ENCODE data around the gene SLC41A3. TPM values are rescaled to one million over a fixed set of nuclear protein-coding genes. Genes with fewer than 3 reads are reported as not detected.

SLC41A3 gene
- total RNA-seq, 2 donors from 2014 or later: 33.1 to 50.8 TPM

GRCh38 chr3:126125781-126126251 lies 41.9 kb upstream of the SLC41A3 start:
- H3K27ac Mint-ChIP-seq: no peak overlapping the region
- H3K4me3 Mint-ChIP-seq: no peak overlapping the region
- no peak for ATAC-seq (replicated peaks)
- no peaks in the 10 kb centered on the region for H3K9me3 Mint-ChIP-seq
- no peaks in the 10 kb centered on the region for H3K4me1 Mint-ChIP-seq
- no peaks in the 10 kb centered on the region for H3K36me3 Mint-ChIP-seq (ENCODE audit: low read depth)
- peaks cover 9% of the 10 kb centered on the region for H3K27me3 Mint-ChIP-seq

- Mint-ChIP-seq H3K27ac (no peak overlapping the region), H3K4me3 (no peak overlapping the region), H3K9me3 (no peaks in the 10 kb centered on the region), H3K4me1 (no peaks in the 10 kb centered on the region), H3K27me3 (peaks cover 9% of the 10 kb centered on the region), H3K36me3 (ENCODE audit: low read depth) (no peaks in the 10 kb centered on the region)
- no peak for ATAC-seq (replicated peaks)
Measured at GRCh38 chr3:126125341-126125740, 41.4 kb upstream of the SLC41A3 start.

GRCh38 chr3:126124896-126125295 lies 41.0 kb upstream of the SLC41A3 start:
- no peak overlapping the region for H3K27ac Mint-ChIP-seq
- peaks cover 8% of the 10 kb centered on the region for H3K27me3 Mint-ChIP-seq
- no peaks in the 10 kb centered on the region for H3K36me3 Mint-ChIP-seq (ENCODE audit: low read depth)
- no peaks in the 10 kb centered on the region for H3K9me3 Mint-ChIP-seq
- H3K4me1 Mint-ChIP-seq: no peaks in the 10 kb centered on the region
- ATAC-seq (replicated peaks): no peak
- no peak overlapping the region for H3K4me3 Mint-ChIP-seq

- Mint-ChIP-seq H3K4me1 (no peaks in the 10 kb centered on the region), H3K27me3 (peaks cover 8% of the 10 kb centered on the region), H3K4me3 (no peak overlapping the region), H3K36me3 (ENCODE audit: low read depth) (no peaks in the 10 kb centered on the region), H3K9me3 (no peaks in the 10 kb centered on the region), H3K27ac (no peak overlapping the region)
- ATAC-seq (replicated peaks): no peak
Measured at GRCh38 chr3:126124148-126124868, 40.4 kb upstream of the SLC41A3 start.

GRCh38 chr3:126121632-126122031 lies 37.7 kb upstream of the SLC41A3 start:
- Mint-ChIP-seq H3K9me3 (no peaks in the 10 kb centered on the region), H3K27ac (no peak overlapping the region), H3K4me3 (no peak overlapping the region), H3K4me1 (no peaks in the 10 kb centered on the region), H3K36me3 (ENCODE audit: low read depth) (no peaks in the 10 kb centered on the region), H3K27me3 (peaks cover 16% of the 10 kb centered on the region)
- no peak for ATAC-seq (replicated peaks)

GRCh38 chr3:126121074-126121473 lies 37.1 kb upstream of the SLC41A3 start:
- ATAC-seq (replicated peaks): no peak
- Mint-ChIP-seq H3K4me1 (no peaks in the 10 kb centered on the region), H3K36me3 (ENCODE audit: low read depth) (no peaks in the 10 kb centered on the region), H3K9me3 (no peaks in the 10 kb centered on the region), H3K27me3 (peaks cover 13% of the 10 kb centered on the region), H3K27ac (no peak overlapping the region), H3K4me3 (no peak overlapping the region)

- Mint-ChIP-seq H3K36me3 (ENCODE audit: low read depth) (no peaks in the 10 kb centered on the region), H3K4me1 (no peaks in the 10 kb centered on the region)
- ATAC-seq (replicated peaks): no peak
Measured at GRCh38 chr3:126119976-126120375, 36.1 kb upstream of the SLC41A3 start.

GRCh38 chr3:126119008-126119675 lies 35.2 kb upstream of the SLC41A3 start:
- H3K4me1 Mint-ChIP-seq: no peaks in the 10 kb centered on the region
- H3K4me3 Mint-ChIP-seq: no peak overlapping the region
- H3K27ac Mint-ChIP-seq: no peak overlapping the region
- H3K9me3 Mint-ChIP-seq: no peaks in the 10 kb centered on the region
- H3K36me3 Mint-ChIP-seq (ENCODE audit: low read depth): no peaks in the 10 kb centered on the region
- ATAC-seq (replicated peaks): no peak
- peaks cover 13% of the 10 kb centered on the region for H3K27me3 Mint-ChIP-seq

More at GRCh38 chr3:126119976-126120375, 36.1 kb upstream of the SLC41A3 start:
- Mint-ChIP-seq H3K27ac (no peak overlapping the region), H3K9me3 (no peaks in the 10 kb centered on the region), H3K27me3 (peaks cover 13% of the 10 kb centered on the region), H3K4me3 (no peak overlapping the region)

- no peaks in the 10 kb centered on the region for H3K9me3 Mint-ChIP-seq
- peaks cover 13% of the 10 kb centered on the region for H3K27me3 Mint-ChIP-seq
- no peak for ATAC-seq (replicated peaks)
- no peaks in the 10 kb centered on the region for H3K36me3 Mint-ChIP-seq (ENCODE audit: low read depth)
- no peaks in the 10 kb centered on the region for H3K4me1 Mint-ChIP-seq
- H3K27ac Mint-ChIP-seq: no peak overlapping the region
- no peak overlapping the region for H3K4me3 Mint-ChIP-seq
Measured at GRCh38 chr3:126118591-126118990, 34.7 kb upstream of the SLC41A3 start.

GRCh38 chr3:126117786-126118185 lies 33.9 kb upstream of the SLC41A3 start:
- Mint-ChIP-seq H3K27me3 (peaks cover 11% of the 10 kb centered on the region), H3K9me3 (no peaks in the 10 kb centered on the region), H3K36me3 (ENCODE audit: low read depth) (no peaks in the 10 kb centered on the region), H3K4me3 (no peak overlapping the region), H3K4me1 (no peaks in the 10 kb centered on the region), H3K27ac (no peak overlapping the region)
- no peak for ATAC-seq (replicated peaks)

- H3K9me3 Mint-ChIP-seq: no peaks in the 10 kb centered on the region
- no peaks in the 10 kb centered on the region for H3K4me1 Mint-ChIP-seq
- H3K36me3 Mint-ChIP-seq (ENCODE audit: low read depth): no peaks in the 10 kb centered on the region
- no peak for ATAC-seq (replicated peaks)
- peaks cover 10% of the 10 kb centered on the region for H3K27me3 Mint-ChIP-seq
- no peak overlapping the region for H3K27ac Mint-ChIP-seq
- no peak overlapping the region for H3K4me3 Mint-ChIP-seq
Measured at GRCh38 chr3:126117212-126117611, 33.3 kb upstream of the SLC41A3 start.

GRCh38 chr3:126116526-126116925 lies 32.6 kb upstream of the SLC41A3 start:
- H3K27ac Mint-ChIP-seq: no peak overlapping the region
- H3K36me3 Mint-ChIP-seq (ENCODE audit: low read depth): no peaks in the 10 kb centered on the region
- H3K27me3 Mint-ChIP-seq: peaks cover 10% of the 10 kb centered on the region
- no peak for ATAC-seq (replicated peaks)
- no peak overlapping the region for H3K4me3 Mint-ChIP-seq
- no peaks in the 10 kb centered on the region for H3K4me1 Mint-ChIP-seq
- H3K9me3 Mint-ChIP-seq: no peaks in the 10 kb centered on the region

- no peaks in the 10 kb centered on the region for H3K9me3 Mint-ChIP-seq
- H3K4me3 Mint-ChIP-seq: no peak overlapping the region
- no peak overlapping the region for H3K27ac Mint-ChIP-seq
- H3K36me3 Mint-ChIP-seq (ENCODE audit: low read depth): no peaks in the 10 kb centered on the region
- H3K4me1 Mint-ChIP-seq: no peaks in the 10 kb centered on the region
- no peak for ATAC-seq (replicated peaks)
- H3K27me3 Mint-ChIP-seq: peaks cover 10% of the 10 kb centered on the region
Measured at GRCh38 chr3:126114443-126115386, 30.8 kb upstream of the SLC41A3 start.

GRCh38 chr3:126113733-126114442 lies 30.0 kb upstream of the SLC41A3 start:
- Mint-ChIP-seq H3K4me3 (no peak overlapping the region), H3K4me1 (no peaks in the 10 kb centered on the region), H3K36me3 (ENCODE audit: low read depth) (no peaks in the 10 kb centered on the region), H3K27ac (no peak overlapping the region), H3K27me3 (peaks cover 3% of the 10 kb centered on the region), H3K9me3 (no peaks in the 10 kb centered on the region)
- peak; percentile 31 for ATAC-seq (replicated peaks)

Data from activated T-helper 17 cell treated with anti-CD3 and anti-CD28 coated beads, Interleukin-2, amount 50 U/mL, for 72 hours (primary cell).